ENCODE results near the gene SLC19A1.

- TF ChIP-seq, protein P1, sequence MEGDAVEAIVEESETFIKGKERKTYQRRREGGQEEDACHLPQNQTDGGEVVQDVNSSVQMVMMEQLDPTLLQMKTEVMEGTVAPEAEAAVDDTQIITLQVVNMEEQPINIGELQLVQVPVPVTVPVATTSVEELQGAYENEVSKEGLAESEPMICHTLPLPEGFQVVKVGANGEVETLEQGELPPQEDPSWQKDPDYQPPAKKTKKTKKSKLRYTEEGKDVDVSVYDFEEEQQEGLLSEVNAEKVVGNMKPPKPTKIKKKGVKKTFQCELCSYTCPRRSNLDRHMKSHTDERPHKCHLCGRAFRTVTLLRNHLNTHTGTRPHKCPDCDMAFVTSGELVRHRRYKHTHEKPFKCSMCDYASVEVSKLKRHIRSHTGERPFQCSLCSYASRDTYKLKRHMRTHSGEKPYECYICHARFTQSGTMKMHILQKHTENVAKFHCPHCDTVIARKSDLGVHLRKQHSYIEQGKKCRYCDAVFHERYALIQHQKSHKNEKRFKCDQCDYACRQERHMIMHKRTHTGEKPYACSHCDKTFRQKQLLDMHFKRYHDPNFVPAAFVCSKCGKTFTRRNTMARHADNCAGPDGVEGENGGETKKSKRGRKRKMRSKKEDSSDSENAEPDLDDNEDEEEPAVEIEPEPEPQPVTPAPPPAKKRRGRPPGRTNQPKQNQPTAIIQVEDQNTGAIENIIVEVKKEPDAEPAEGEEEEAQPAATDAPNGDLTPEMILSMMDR (IDR thresholded peaks at IDR 0.05): no peak
- no peak for TF ChIP-seq POLR2A (IDR thresholded peaks at IDR 0.05)
These were observed 90.5 kb downstream of the SLC19A1 start for GRCh38 chr21:45451771-45452182.
